ENCODE data around the gene MRPS34.

Gene MRPS34

GRCh38 chr16:1768767-1769401, 4.0 kb downstream of the MRPS34 start (continued):
- TF ChIP-seq ZNF433 (tag by site-specific recombination; IDR thresholded peaks at IDR 0.05; ENCODE audit: low read depth) (no peak), ZXDB (tag by site-specific recombination; IDR thresholded peaks at IDR 0.05) (no peak), ZNF792 (tag by site-specific recombination; IDR thresholded peaks at IDR 0.05) (no peak), SETDB1 (IDR thresholded peaks at IDR 0.05; ENCODE audit: insufficient read length, low read length) (no peak), ZBTB20 (tag by site-specific recombination; IDR thresholded peaks at IDR 0.05) (peak; percentile 50; the same call in 1 of the 2 replicates), ZSCAN23 (tag by site-specific recombination; IDR thresholded peaks at IDR 0.05) (no peak), ZNF660 (tag by site-specific recombination; IDR thresholded peaks at IDR 0.05) (no peak), ZNF560 (tag by site-specific recombination; IDR thresholded peaks at IDR 0.05; ENCODE audit: borderline replicate concordance) (no peak), ZNF776 (tag by site-specific recombination; IDR thresholded peaks at IDR 0.05; ENCODE audit: borderline replicate concordance) (no peak), ZNF223 (tag by site-specific recombination; IDR thresholded peaks at IDR 0.05) (no peak), ZNF19 (tag by site-specific recombination; IDR thresholded peaks at IDR 0.05; ENCODE audit: low read depth) (no peak), YY1 (tag by site-specific recombination; IDR thresholded peaks at IDR 0.05) (no peak), GLIS1 (tag by site-specific recombination; IDR thresholded peaks at IDR 0.05) (no peak), ZNF266 (tag by site-specific recombination; IDR thresholded peaks at IDR 0.05; ENCODE audit: low read depth) (no peak), ZNF692 (tag by site-specific recombination; IDR thresholded peaks at IDR 0.05) (peak; percentile 96), ZNF623 (tag by site-specific recombination; IDR thresholded peaks at IDR 0.05) (no peak), KLF9 (tag by site-specific recombination; IDR thresholded peaks at IDR 0.05; ENCODE audit: low read depth) (no peak), ZNF394 (tag by site-specific recombination; IDR thresholded peaks at IDR 0.05; ENCODE audit: borderline replicate concordance) (no peak), IKZF3 (tag by site-specific recombination; IDR thresholded peaks at IDR 0.05) (0 out of 2 replicates have a peak, but pooled peaks have one; percentile 7)

- Histone ChIP-seq H3K27ac (ENCODE audit: extremely low read depth, low read depth, low read length) (no peak overlapping the region), H3K4me1 (ENCODE audit: control insufficient read depth, insufficient read depth, low read length) (peaks cover 3% of the 10 kb centered on the region; the same call in 1 of the 2 replicates), H3K36me3 (ENCODE audit: control insufficient read depth in 2 of 2, insufficient read depth in 1 of 2, low read length in 2 of 2) (peaks cover 0 to 80% of the 10 kb centered on the region in 2 experiments; a peak in 1 of 3 replicates), H3K9me3 (ENCODE audit: control insufficient read depth, insufficient read depth, low read depth, low read length) (no peaks in the 10 kb centered on the region), H3K4me3 (ENCODE audit: low read depth, low read length) (no peak overlapping the region)
- POLR2A ChIA-PET: interaction anchor here (0.5 to 6.0 kb wide), 3 partner anchors 13 to 62 kb away, joined by 3 to 113 read pairs (median 5); partner anchors contain the start of genes MAPK8IP3, NUBP2 and SPSB3
- CTCF ChIA-PET: no interaction called here
- TF ChIP-seq ZNF664 (tag by site-specific recombination; IDR thresholded peaks at IDR 0.05) (no peak), ZNF488 (tag by site-specific recombination; IDR thresholded peaks at IDR 0.05) (no peak), PRDM2 (tag by site-specific recombination; IDR thresholded peaks at IDR 0.05; ENCODE audit: borderline replicate concordance) (no peak), REPIN1 (tag by site-specific recombination; IDR thresholded peaks at IDR 0.05; ENCODE audit: low read depth) (no peak), ZNF670 (tag by site-specific recombination; IDR thresholded peaks at IDR 0.05; ENCODE audit: low read depth) (no peak), BCL6B (tag by site-specific recombination; IDR thresholded peaks at IDR 0.05) (no peak), ZNF624 (tag by site-specific recombination; IDR thresholded peaks at IDR 0.05) (no peak)
These were observed 4.7 kb downstream of the MRPS34 start for GRCh38 chr16:1768061-1768766.
